H54 (cell line): ENCODE measurements around the gene TINAG.

Experiments
- DNase-seq: peaks from one replicate; pipeline ENCODE4 v3.0.0; 2011; ENCODE audit warnings: low spot score, mixed read lengths; ENCODE audit not compliant: insufficient read length
- FAIRE-seq: peaks from 3 replicates; lab custom pipeline; 2011; peaks lifted over from hg19 to GRCh38; lab: Jason Lieb, UNC
- POLR2A ChIP-seq: IDR thresholded peaks from 2 replicates; pipeline ENCODE4 v1.6.1; 2011; ENCODE audit warnings: low read depth, mild to moderate bottlenecking, low read length

TINAG gene

GRCh38 chr6:54335871-54336270, 27.6 kb downstream of the TINAG start:
- peak; percentile 100 for FAIRE-seq
- DNase-seq = peak; percentile 44
- TF ChIP-seq POLR2A = no peak

GRCh38 chr6:54353975-54354374, 45.7 kb downstream of the TINAG start:
- peak; percentile 20 for FAIRE-seq
- no peak for DNase-seq
- no peak for TF ChIP-seq POLR2A

- DNase-seq (no peak), FAIRE-seq (peak; percentile 41)
- no peak for TF ChIP-seq POLR2A
Measured at GRCh38 chr6:54354608-54355007, 46.4 kb downstream of the TINAG start.

GRCh38 chr6:54357141-54357540, 48.9 kb downstream of the TINAG start:
- TF ChIP-seq POLR2A = no peak
- FAIRE-seq (peak; percentile 75), DNase-seq (no peak)

- no peak for TF ChIP-seq POLR2A
- DNase-seq (no peak), FAIRE-seq (no peak)
Measured at GRCh38 chr6:54361188-54361587, 52.9 kb downstream of the TINAG start.

GRCh38 chr6:54361734-54362133, 53.5 kb downstream of the TINAG start:
- DNase-seq = no peak
- no peak for TF ChIP-seq POLR2A
- peak; percentile 48 for FAIRE-seq

GRCh38 chr6:54366667-54367327, 58.6 kb downstream of the TINAG start:
- TF ChIP-seq POLR2A = no peak
- DNase-seq (no peak), FAIRE-seq (peak; percentile 84)

GRCh38 chr6:54377776-54378175, 69.5 kb downstream of the TINAG start:
- no peak for DNase-seq
- TF ChIP-seq POLR2A = no peak
- FAIRE-seq = no peak

GRCh38 chr6:54386295-54386694, 78.1 kb downstream of the TINAG start:
- DNase-seq (no peak), FAIRE-seq (no peak)
- no peak for TF ChIP-seq POLR2A

GRCh38 chr6:54390362-54390761, 82.1 kb downstream of the TINAG start:
- no peak for TF ChIP-seq POLR2A
- DNase-seq = no peak
- FAIRE-seq = no peak

GRCh38 chr6:54391577-54391976, 83.3 kb downstream of the TINAG start:
- no peak for TF ChIP-seq POLR2A
- DNase-seq (no peak), FAIRE-seq (peak; percentile 57)

GRCh38 chr6:54403096-54403495, 94.9 kb downstream of the TINAG start:
- no peak for DNase-seq
- no peak for TF ChIP-seq POLR2A
- no peak for FAIRE-seq

- no peak for TF ChIP-seq POLR2A
- FAIRE-seq (no peak), DNase-seq (no peak)
Measured at GRCh38 chr6:54404791-54405190, 96.5 kb downstream of the TINAG start.

GRCh38 chr6:54411767-54412166, 103.5 kb downstream of the TINAG start:
- FAIRE-seq (peak; percentile 72), DNase-seq (no peak)
- TF ChIP-seq POLR2A = no peak

- no peak for FAIRE-seq
- TF ChIP-seq POLR2A = no peak
- DNase-seq = no peak
Measured at GRCh38 chr6:54415517-54415916, 107.3 kb downstream of the TINAG start.
